NB4 (cell line): Measurements from ENCODE around the gene PRIMA1.

Source experiments
- DNase-seq: peaks from one replicate; pipeline ENCODE4 v3.0.0; 2010; ENCODE audit warnings: low read depth
- H3K4me3 ChIP-seq: one replicate; pipeline ENCODE4 v1.5.1; 2011; ENCODE audit warnings: mild to moderate bottlenecking, low read depth, low read length, moderate library complexity
- MYC ChIP-seq: IDR thresholded peaks from 2 replicates; pipeline ENCODE4 v1.6.1; 2011; ENCODE audit warnings: low read depth, low read length
- POLR2A ChIP-seq: IDR thresholded peaks from 2 replicates; pipeline ENCODE4 v1.6.1; 2011; ENCODE audit warnings: mild to moderate bottlenecking; ENCODE audit not compliant: insufficient read length; ENCODE audit errors: extremely low read depth
- TF ChIP-seq, protein P1 (sequence below): IDR thresholded peaks from 2 replicates; pipeline ENCODE4 v1.6.1; 2011; ENCODE audit warnings: low read depth, low read length
- TF ChIP-seq, protein P2 (sequence below): IDR thresholded peaks from one replicate; pipeline ENCODE4 v1.5.1; 2012; ENCODE audit warnings: low read depth, low read length

The PRIMA1 gene

DNA sequence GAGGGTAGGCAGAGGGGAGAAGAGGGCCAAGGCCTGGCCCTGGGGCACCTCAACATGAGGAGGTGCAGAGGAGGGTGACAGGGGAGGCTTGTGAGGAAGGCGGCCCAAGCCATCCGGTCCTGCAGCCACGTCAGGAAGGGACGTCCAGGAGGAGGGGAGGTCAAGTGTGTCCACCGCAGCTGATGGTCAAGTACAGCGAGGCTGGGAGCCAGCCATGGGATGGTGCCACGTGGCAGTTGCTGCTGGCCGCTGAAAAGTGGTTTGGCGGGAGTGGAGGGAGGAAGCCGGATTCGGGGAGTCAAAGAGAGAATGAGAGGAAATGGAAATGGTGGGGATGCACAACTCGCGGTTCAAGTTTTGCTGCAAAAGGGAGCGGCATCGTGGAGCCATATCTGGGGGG is 41.2 kb downstream of the PRIMA1 start:
- H3K4me3 ChIP-seq, result no peak overlapping the region
- TF ChIP-seq, protein P1, sequence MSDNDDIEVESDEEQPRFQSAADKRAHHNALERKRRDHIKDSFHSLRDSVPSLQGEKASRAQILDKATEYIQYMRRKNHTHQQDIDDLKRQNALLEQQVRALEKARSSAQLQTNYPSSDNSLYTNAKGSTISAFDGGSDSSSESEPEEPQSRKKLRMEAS, result no peak
- TF ChIP-seq MYC, result no peak
- TF ChIP-seq, protein P2, sequence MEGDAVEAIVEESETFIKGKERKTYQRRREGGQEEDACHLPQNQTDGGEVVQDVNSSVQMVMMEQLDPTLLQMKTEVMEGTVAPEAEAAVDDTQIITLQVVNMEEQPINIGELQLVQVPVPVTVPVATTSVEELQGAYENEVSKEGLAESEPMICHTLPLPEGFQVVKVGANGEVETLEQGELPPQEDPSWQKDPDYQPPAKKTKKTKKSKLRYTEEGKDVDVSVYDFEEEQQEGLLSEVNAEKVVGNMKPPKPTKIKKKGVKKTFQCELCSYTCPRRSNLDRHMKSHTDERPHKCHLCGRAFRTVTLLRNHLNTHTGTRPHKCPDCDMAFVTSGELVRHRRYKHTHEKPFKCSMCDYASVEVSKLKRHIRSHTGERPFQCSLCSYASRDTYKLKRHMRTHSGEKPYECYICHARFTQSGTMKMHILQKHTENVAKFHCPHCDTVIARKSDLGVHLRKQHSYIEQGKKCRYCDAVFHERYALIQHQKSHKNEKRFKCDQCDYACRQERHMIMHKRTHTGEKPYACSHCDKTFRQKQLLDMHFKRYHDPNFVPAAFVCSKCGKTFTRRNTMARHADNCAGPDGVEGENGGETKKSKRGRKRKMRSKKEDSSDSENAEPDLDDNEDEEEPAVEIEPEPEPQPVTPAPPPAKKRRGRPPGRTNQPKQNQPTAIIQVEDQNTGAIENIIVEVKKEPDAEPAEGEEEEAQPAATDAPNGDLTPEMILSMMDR, result no peak
- TF ChIP-seq POLR2A, result no peak
- DNase-seq, result no peak

DNA sequence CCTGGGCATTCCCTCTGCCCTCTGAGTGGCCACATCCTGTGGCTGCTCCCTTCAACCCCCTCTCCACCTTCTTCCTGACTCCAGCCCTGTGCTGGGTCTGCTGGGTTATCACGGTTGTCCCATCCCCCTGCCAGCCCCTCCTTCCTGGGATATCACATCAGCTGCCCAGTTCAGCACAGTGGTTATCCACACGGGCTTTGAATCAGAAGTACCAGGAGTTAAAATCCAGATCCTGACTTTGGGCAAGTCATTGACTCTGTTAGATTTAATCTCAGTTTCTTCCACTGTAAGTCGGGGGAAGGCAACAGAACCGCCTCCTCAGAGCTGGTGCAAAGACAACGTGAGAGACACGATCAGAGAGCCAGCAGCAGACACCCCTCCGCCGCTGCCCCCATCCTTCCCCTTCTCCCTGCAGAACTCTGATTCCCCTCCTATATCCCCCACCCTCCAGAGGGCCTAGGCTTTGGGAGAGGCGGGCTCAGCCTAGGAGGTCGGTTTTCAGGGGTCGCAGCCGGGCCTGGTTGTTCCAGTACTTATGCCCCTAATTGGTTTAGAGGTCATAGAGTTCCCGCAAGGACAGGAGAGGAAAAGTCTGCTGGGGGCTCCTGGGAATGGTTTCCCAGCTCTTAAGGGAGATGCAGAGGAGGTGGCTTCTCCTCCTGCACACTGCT is 42.5 kb downstream of the PRIMA1 start:
- TF ChIP-seq, protein P1, result no peak
- TF ChIP-seq POLR2A (no peak), MYC (no peak)
- TF ChIP-seq, protein P2, result no peak
- no peak overlapping the region for H3K4me3 ChIP-seq
- no peak for DNase-seq

DNA sequence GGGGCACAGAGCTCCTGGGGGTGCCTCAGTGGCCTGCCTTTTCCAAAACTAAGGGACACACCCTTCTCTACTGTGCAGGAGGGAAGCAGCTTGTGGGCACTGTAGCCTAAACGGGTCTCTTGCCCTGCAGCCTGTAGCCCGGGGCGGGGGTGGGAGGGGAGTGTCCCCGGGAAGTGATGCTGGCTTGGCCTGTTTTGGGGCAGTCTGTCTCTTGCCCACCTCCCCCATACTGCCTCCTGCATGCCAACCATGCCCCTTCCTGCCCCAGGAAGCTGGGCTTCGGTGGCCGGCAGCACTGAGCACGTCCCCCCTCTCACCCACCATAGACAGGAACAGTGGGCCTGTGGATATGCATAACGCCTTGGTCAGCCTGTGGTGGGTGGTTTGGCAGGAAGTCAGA is 43.4 kb downstream of the PRIMA1 start:
- no peak for DNase-seq
- TF ChIP-seq, protein P2, result no peak
- no peak for TF ChIP-seq POLR2A
- TF ChIP-seq MYC, result no peak
- TF ChIP-seq, protein P1, result no peak

DNA sequence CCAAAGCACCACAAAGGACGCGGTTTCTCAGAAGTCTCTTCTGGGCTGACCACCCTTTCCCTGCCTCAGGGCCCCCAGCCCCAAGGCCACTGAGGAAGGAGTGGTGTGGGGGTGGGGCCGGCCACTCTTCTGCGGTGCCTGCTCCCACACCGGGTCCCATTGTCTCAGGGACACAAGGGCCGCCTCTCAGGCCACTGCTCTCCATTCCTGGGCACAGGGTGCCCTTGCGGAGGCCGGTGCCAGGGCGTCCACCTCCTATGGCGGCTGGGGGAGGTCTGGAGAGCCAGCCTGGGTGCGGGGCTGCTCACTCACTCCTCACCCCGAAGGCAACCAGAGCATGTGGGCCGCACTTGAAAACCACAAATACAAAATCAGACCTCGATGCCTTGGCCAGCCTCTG is 44.1 kb downstream of the PRIMA1 start:
- H3K4me3 ChIP-seq, result no peak overlapping the region
- DNase-seq, result no peak
- TF ChIP-seq, protein P1, result no peak
- no peak for TF ChIP-seq POLR2A
- no peak for TF ChIP-seq MYC
- TF ChIP-seq, protein P2, result no peak

More for the DNA sequence above, 43.4 kb downstream of the PRIMA1 start:
- H3K4me3 ChIP-seq, result no peak overlapping the region

DNA sequence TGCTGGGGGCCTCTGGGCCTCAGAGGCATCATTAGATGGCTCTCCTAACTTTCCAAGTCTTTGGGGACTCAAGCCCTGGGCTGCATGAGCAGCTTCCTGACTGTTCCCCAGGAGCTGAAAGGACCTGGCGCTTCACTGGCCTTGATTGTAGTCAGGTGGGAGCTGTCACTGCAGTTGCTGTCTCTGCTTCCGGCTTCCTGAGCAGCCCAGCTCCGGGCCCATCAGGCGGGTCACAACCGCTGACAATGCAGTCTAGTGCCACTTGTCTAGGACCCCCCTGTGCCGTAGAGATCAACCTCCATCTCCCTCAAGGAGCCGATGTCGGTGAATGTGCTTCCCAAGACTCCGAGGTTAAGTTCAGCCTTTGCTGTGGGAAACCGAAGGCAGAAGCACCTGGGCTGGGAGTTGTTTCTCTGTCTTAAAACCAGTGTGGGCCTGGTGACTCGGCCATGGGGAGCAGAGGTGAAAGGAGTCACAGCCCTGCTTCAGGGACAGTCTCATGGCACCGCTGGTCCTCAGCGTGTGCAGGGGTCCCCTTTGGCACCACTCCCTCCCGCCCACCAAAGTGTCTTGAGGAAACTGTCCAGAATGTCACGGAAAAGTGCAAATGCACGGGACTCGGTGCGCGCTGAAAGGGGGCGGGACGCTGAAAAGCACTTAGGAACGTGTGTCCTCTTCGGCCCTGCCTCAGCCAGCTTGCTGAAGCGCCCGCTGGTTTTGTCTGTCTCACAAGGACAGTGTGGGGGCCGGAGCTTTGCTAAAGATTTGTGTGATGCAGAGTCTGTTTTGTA is 44.8 kb downstream of the PRIMA1 start:
- DNase-seq, result no peak
- TF ChIP-seq, protein P1, result no peak
- TF ChIP-seq, protein P2, result no peak
- no peak for TF ChIP-seq POLR2A
- TF ChIP-seq MYC, result no peak
- no peak overlapping the region for H3K4me3 ChIP-seq
